ENCODE measurements around the gene GPR152. TPM values are rescaled to one million over a fixed set of nuclear protein-coding genes. Genes with fewer than 3 reads are reported as not detected.

GPR152 gene
- total RNA-seq, 4 donors from 2014 or later = not detected

DNA sequence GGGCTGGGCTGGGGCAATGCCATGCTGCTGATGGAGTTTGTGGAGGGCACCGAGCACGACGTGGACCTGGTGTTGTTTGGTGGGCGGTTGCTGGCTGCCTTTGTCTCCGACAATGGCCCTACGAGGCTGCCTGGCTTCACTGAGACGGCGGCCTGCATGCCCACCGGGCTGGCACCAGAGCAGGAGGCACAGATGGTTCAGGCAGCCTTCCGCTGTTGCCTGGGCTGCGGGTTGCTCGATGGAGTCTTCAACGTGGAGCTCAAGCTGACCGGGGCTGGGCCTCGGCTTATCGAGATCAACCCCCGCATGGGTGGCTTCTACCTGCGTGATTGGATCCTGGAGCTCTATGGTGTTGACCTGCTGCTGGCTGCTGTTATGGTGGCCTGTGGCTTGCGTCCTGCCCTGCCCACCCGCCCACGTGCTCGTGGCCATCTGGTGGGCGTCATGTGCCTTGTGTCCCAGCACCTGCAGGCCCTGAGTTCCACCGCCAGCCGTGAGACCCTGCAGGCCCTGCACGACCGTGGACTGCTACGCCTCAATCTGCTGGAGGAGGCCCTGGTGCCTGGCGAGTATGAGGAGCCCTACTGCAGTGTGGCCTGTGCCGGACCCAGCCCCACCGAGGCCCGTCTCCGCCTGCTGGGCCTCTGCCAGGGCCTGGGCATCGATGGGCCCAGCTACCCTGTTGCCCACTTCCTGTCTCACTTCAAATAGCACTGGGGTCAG, 28.5 kb downstream of the GPR152 start:
- intact Hi-C loops (cut with DNase I; ENCODE audit: low total_unique reads) = no loop called here
- no peak for DNase-seq (ENCODE audit: low spot score in 2 of 2)
- WGBS, 2 donors = 87 to 90% methylated on average over 13 to 26 of the region's 34 CpGs
- no peak for TF ChIP-seq POLR2A (IDR thresholded peaks at IDR 0.05)
- TF ChIP-seq, protein P1, sequence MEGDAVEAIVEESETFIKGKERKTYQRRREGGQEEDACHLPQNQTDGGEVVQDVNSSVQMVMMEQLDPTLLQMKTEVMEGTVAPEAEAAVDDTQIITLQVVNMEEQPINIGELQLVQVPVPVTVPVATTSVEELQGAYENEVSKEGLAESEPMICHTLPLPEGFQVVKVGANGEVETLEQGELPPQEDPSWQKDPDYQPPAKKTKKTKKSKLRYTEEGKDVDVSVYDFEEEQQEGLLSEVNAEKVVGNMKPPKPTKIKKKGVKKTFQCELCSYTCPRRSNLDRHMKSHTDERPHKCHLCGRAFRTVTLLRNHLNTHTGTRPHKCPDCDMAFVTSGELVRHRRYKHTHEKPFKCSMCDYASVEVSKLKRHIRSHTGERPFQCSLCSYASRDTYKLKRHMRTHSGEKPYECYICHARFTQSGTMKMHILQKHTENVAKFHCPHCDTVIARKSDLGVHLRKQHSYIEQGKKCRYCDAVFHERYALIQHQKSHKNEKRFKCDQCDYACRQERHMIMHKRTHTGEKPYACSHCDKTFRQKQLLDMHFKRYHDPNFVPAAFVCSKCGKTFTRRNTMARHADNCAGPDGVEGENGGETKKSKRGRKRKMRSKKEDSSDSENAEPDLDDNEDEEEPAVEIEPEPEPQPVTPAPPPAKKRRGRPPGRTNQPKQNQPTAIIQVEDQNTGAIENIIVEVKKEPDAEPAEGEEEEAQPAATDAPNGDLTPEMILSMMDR (IDR thresholded peaks at IDR 0.05) = no peak
- no peak overlapping the region for H3K4me3 ChIP-seq (ENCODE audit: low read depth, poor library complexity, severe bottlenecking)

DNA sequence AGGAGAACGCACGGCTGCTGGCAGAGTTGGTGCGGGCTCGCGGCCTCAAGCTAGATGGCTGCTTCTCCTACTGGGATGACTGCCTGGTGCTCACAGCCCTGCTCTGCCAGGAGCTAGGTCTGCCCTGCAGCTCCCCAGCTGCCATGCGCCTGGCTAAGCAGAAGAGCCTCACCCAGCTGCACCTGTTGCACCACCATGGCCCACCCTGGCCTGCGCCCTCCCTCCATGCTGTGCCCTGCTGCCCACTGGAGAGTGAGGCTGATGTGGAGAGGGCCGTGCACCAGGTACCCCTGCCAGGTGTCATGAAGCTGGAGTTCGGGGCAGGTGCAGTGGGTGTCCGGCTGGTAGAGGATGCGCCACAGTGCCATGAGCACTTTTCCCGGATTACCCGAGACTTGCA, 29.1 kb downstream of the GPR152 start:
- 61 to 72% methylated on average over 8 to 13 of the region's 13 CpGs for WGBS, 2 donors
- H3K4me3 ChIP-seq (ENCODE audit: low read depth, poor library complexity, severe bottlenecking) = no peak overlapping the region
- no peak for DNase-seq (ENCODE audit: low spot score in 2 of 2)
- TF ChIP-seq POLR2A (IDR thresholded peaks at IDR 0.05) = no peak
- TF ChIP-seq, protein P1 (IDR thresholded peaks at IDR 0.05) = no peak
- intact Hi-C loops (cut with DNase I; ENCODE audit: low total_unique reads) = no loop called here

DNA sequence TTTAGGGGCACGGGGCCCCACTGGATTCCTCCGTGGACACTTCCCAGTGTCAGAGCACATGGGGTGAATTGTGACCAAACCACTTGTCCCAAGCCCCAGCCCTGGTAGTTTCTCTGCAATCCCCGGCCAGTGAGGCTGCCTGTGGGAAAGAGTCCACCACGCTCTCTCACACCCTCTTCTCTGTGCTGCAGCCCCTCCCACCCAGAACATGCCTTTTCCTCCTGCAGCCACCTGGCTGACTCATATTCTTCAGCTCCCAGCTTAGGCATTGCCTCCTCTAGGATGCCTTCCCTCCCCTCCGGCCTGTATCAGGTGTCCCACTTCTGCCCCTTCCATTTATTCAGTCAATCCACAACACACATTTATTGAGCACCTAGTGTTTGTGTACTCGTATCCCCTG, 29.6 kb downstream of the GPR152 start:
- 53 to 62% methylated on average over 6 of the region's 6 CpGs for WGBS, 2 donors
- no peak overlapping the region for H3K4me3 ChIP-seq (ENCODE audit: low read depth, poor library complexity, severe bottlenecking)
- DNase-seq (ENCODE audit: low spot score in 2 of 2) = no peak
- no peak for TF ChIP-seq POLR2A (IDR thresholded peaks at IDR 0.05)
- TF ChIP-seq, protein P1 (IDR thresholded peaks at IDR 0.05) = no peak
- intact Hi-C loops (cut with DNase I; ENCODE audit: low total_unique reads) = no loop called here

DNA sequence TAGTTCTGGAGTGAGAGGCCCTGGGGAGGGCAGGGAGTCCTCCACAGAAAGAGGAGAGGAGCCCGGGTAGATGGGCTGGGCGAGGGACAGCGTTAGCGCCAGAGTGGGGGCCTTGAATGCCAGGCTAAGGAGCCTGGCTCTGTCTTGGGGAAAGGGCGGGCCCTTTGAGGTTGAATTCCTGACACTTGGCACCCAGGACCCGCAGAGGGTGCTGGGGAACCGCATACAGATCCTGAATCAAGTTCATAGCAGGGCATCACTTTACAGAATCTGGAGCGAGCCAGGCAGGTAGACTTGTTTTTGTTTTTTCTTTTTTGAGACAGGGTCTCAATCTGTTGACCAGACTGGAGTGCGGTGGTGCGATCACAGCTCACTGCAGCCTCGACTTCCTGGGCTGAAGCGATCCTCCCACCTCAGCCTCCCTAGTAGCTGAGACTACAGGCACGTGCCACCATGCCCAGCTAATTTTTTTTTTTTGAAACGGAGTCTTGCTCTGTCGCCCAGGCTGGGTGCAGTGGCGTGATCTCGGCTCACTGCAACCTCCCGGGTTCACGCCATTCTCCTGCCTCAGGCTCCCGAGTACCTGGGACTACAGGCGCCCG, 31.0 kb downstream of the GPR152 start:
- DNase-seq (ENCODE audit: low spot score in 2 of 2) = no peak
- WGBS, 2 donors = 70 to 71% methylated on average over 22 of the region's 22 CpGs
- intact Hi-C loops (cut with DNase I; ENCODE audit: low total_unique reads) = no loop called here
- no peak overlapping the region for H3K4me3 ChIP-seq (ENCODE audit: low read depth, poor library complexity, severe bottlenecking)
- TF ChIP-seq, protein P1 (IDR thresholded peaks at IDR 0.05) = no peak
- no peak for TF ChIP-seq POLR2A (IDR thresholded peaks at IDR 0.05)

DNA sequence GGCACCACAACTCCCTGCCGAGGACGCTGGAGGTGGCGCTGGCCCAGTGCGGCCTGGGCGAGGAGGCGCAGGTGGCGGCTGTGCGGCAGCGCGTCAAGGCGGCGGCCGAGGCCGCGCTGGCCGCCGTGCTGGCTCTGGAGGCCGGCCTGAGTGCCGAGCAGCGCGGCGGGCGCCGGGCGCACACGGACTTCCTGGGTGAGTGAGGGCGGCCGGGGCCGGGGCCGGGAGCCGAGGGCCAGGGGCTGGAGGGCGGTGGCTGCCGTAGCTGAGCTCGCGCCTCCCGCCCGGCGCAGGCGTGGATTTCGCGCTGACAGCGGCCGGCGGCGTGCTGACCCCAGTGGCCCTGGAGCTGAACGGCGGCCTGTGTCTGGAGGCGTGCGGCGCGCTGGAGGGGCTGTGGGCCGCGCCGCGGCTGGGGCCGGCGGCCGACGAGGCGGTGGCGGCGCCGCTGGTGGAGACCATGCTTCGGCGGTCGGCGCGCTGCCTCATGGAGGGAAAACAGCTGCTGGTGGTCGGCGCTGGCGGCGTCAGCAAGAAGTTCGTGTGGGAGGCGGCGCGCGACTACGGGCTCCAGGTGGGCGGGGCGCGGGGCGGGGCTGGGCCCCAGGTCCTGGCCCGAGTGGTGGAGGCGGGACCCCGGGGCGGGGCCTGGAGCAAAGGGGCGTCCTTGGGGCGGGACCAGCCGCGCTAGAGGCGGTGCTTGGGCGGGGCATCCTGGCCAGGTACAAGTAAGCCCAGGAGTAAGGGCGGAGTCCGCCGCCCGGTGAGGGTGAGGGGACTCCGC, 31.7 kb downstream of the GPR152 start:
- peak; percentile 95 to 99 for DNase-seq (ENCODE audit: low spot score in 2 of 2)
- intact Hi-C loops (cut with DNase I; ENCODE audit: low total_unique reads) = no loop called here
- peak overlapping the region; percentile 50 for H3K4me3 ChIP-seq (ENCODE audit: low read depth, poor library complexity, severe bottlenecking)
- WGBS, 2 donors = 1 to 4% methylated on average over 24 to 58 of the region's 97 CpGs
- TF ChIP-seq POLR2A (IDR thresholded peaks at IDR 0.05) = no peak
- TF ChIP-seq, protein P1 (IDR thresholded peaks at IDR 0.05) = no peak
